H9 (cell line): Measurements from ENCODE around the gene GLRX3. TPM values are rescaled to one million over a fixed set of nuclear protein-coding genes. Genes with fewer than 3 reads are reported as not detected.

Experiments used
- DNase-seq: peaks from one replicate; pipeline ENCODE4 v3.0.0-alpha.2; 2017
- H2AFZ ChIP-seq: one replicate; pipeline ENCODE4 v1.6.1; 2013; ENCODE audit warnings: mild to moderate bottlenecking, low read length, control low read depth, moderate library complexity
- H2AK5ac ChIP-seq: 2 replicates; pipeline ENCODE4 v1.6.1; 2013; ENCODE audit warnings: low read length, control low read depth, mixed read lengths; ENCODE audit not compliant: insufficient read length
- H2BK120ac ChIP-seq: one replicate; pipeline ENCODE4 v1.6.1; 2013; ENCODE audit warnings: low read depth, mild to moderate bottlenecking, low read length, control low read depth, inconsistent platforms; ENCODE audit not compliant: poor library complexity, severe bottlenecking
- H2BK12ac ChIP-seq: 2 replicates; pipeline ENCODE4 v1.6.1; 2013; ENCODE audit warnings: low read length, control low read depth, mixed read lengths, low read depth; ENCODE audit not compliant: insufficient read length
- H2BK15ac ChIP-seq: 2 replicates; pipeline ENCODE4 v1.6.1; 2013; ENCODE audit warnings: low read depth, low read length, control low read depth
- H2BK20ac ChIP-seq: one replicate; pipeline ENCODE4 v1.6.1; 2013; ENCODE audit warnings: low read depth, mild to moderate bottlenecking, low read length, control low read depth, inconsistent platforms; ENCODE audit not compliant: poor library complexity, severe bottlenecking
- H2BK5ac ChIP-seq: 2 replicates; pipeline ENCODE4 v1.6.1; 2013; ENCODE audit warnings: low read length, control low read depth, mixed read lengths; ENCODE audit not compliant: insufficient read length
- H3K14ac ChIP-seq: 2 replicates; pipeline ENCODE4 v1.6.1; 2013; ENCODE audit warnings: low read length, control low read depth; ENCODE audit not compliant: insufficient read depth
- H3K18ac ChIP-seq: 2 replicates; pipeline ENCODE4 v1.6.1; 2013; ENCODE audit warnings: low read depth, mild to moderate bottlenecking, mixed read lengths, low read length, control low read depth; ENCODE audit not compliant: insufficient read length
- H3K23ac ChIP-seq: 2 replicates; pipeline ENCODE4 v1.6.1; 2013; ENCODE audit warnings: low read length, control low read depth, mixed read lengths, low read depth; ENCODE audit not compliant: insufficient read length
- H3K23me2 ChIP-seq: 2 replicates; pipeline ENCODE4 v1.6.1; 2013; ENCODE audit warnings: low read depth, mild to moderate bottlenecking, mixed read lengths, low read length, control low read depth; ENCODE audit not compliant: insufficient read length, poor library complexity, severe bottlenecking
- H3K27ac ChIP-seq: 2 replicates; pipeline ENCODE4 v1.5.1; 2013; ENCODE audit warnings: low read length, control low read depth, mixed read lengths, low read depth; ENCODE audit not compliant: insufficient read length
- H3K27me3 ChIP-seq: 2 replicates; pipeline ENCODE4 v1.6.1; 2013; ENCODE audit warnings: low read length, control low read depth, inconsistent platforms; ENCODE audit not compliant: insufficient read depth
- H3K4ac ChIP-seq: 2 replicates; pipeline ENCODE4 v1.6.1; 2013; ENCODE audit warnings: low read depth, mild to moderate bottlenecking, control low read depth, inconsistent platforms, low read length, moderate library complexity
- H3K4me1 ChIP-seq: 2 replicates; pipeline ENCODE4 v1.6.1; 2013; ENCODE audit warnings: low read length, control low read depth, inconsistent platforms; ENCODE audit not compliant: insufficient read depth
- H3K4me2 ChIP-seq: 2 replicates; pipeline ENCODE4 v1.6.1; 2013; ENCODE audit warnings: low read length, control low read depth, mixed read lengths; ENCODE audit not compliant: insufficient read length, insufficient read depth
- H3K56ac ChIP-seq: 2 replicates; pipeline ENCODE4 v1.6.1; 2013; ENCODE audit warnings: low read depth, mild to moderate bottlenecking, mixed read lengths, low read length, control low read depth; ENCODE audit not compliant: insufficient read length
- H3K79me1 ChIP-seq: 2 replicates; pipeline ENCODE4 v1.6.1; 2013; ENCODE audit warnings: low read depth, mild to moderate bottlenecking, moderate library complexity, low read length, control low read depth, inconsistent platforms; ENCODE audit not compliant: insufficient read depth, poor library complexity, severe bottlenecking
- H3K79me2 ChIP-seq: 2 replicates; pipeline ENCODE4 v1.6.1; 2013; ENCODE audit warnings: low read length, control low read depth, inconsistent platforms; ENCODE audit not compliant: insufficient read depth
- H3K9ac ChIP-seq: 2 replicates; pipeline ENCODE4 v1.6.1; 2013; ENCODE audit warnings: low read length, control low read depth, mixed read lengths; ENCODE audit not compliant: insufficient read length; ENCODE audit errors: extremely low read depth
- H3K9me3 ChIP-seq: one replicate; pipeline ENCODE4 v1.6.1; 2013; ENCODE audit warnings: low read depth, low read length, inconsistent platforms; ENCODE audit not compliant: control insufficient read depth
- H3T11ph ChIP-seq: one replicate; pipeline ENCODE4 v1.6.1; 2013; ENCODE audit warnings: mild to moderate bottlenecking, low read length, control low read depth, inconsistent platforms
- H4K20me1 ChIP-seq: one replicate; pipeline ENCODE4 v1.6.1; 2013; ENCODE audit not compliant: control insufficient read depth, insufficient read length, insufficient read depth
- H4K5ac ChIP-seq: 2 replicates; pipeline ENCODE4 v1.6.1; 2013; ENCODE audit warnings: low read depth, mild to moderate bottlenecking, mixed read lengths, low read length, control low read depth; ENCODE audit not compliant: insufficient read length
- H4K8ac ChIP-seq: replicated peaks from 2 replicates; pipeline ENCODE4 v1.6.1; 2013; ENCODE audit warnings: low read length, control low read depth, mixed read lengths, low read depth; ENCODE audit not compliant: insufficient read length
- H4K91ac ChIP-seq: 2 replicates; pipeline ENCODE4 v1.6.1; 2013; ENCODE audit warnings: low read depth, mild to moderate bottlenecking, moderate library complexity, mixed read lengths, low read length, control low read depth; ENCODE audit not compliant: insufficient read length
- H3K27ac Mint-ChIP-seq, 3 experiments: 2 replicates in 2 of 3; 3 replicates in 1 of 3; pipeline ENCODE4 v1.8.0; 2020 to 2021; ENCODE audit warnings: mixed read lengths in 3 of 3, mild to moderate bottlenecking in 1 of 3, moderate library complexity in 1 of 3
- H3K27me3 Mint-ChIP-seq: 2 replicates; pipeline ENCODE4 v1.8.0; 2021; ENCODE audit warnings: low read depth, mild to moderate bottlenecking, moderate library complexity, mixed read lengths
- H3K36me3 Mint-ChIP-seq, 3 experiments: 2 replicates in 2 of 3; 3 replicates in 1 of 3; pipeline ENCODE4 v1.8.0; 2020 to 2021; ENCODE audit warnings: low read depth in 3 of 3, mixed read lengths in 3 of 3; ENCODE audit not compliant: insufficient read depth in 1 of 3
- H3K4me1 Mint-ChIP-seq, 2 experiments: 2 replicates each; pipeline ENCODE4 v1.8.0; 2020; ENCODE audit warnings: mixed read lengths in 2 of 2
- H3K4me3 Mint-ChIP-seq, 2 experiments: 2 replicates in 1 of 2; 3 replicates in 1 of 2; pipeline ENCODE4 v1.8.0; 2020 to 2021; ENCODE audit warnings: mild to moderate bottlenecking in 2 of 2, mixed read lengths in 2 of 2, moderate library complexity in 1 of 2
- H3K9me3 Mint-ChIP-seq, 2 experiments: 2 replicates in 1 of 2; 3 replicates in 1 of 2; pipeline ENCODE4 v1.8.0; 2020; ENCODE audit warnings: mild to moderate bottlenecking in 2 of 2, mixed read lengths in 2 of 2, moderate library complexity in 1 of 2
- CTCF ChIP-seq: fragments of 200-600 bp; sonication (generic); conservative IDR thresholded peaks from 3 replicates; pipeline ENCODE4 v1.8.0; 2021; ENCODE audit warnings: antibody characterized with exemption, mild to moderate bottlenecking
- WGBS: extraction: QIAGEN DNeasy Blood & Tissue Kit; methylation state at CpG from one replicate; pipeline ENCODE4 v1.1.7; 2013; ENCODE audit warnings: missing lambda C conversion rate, low lambda C conversion rate, mixed read lengths; ENCODE audit not compliant: insufficient read length; ENCODE audit errors: extremely low coverage; 5-methylcytosine and 5-hydroxymethylcytosine counted together
- total RNA-seq: library from RNA; stranded (reverse); gene quantifications from 2 replicates; pipeline ENCODE4 v1.2.1, GENCODE V29; 2021

Gene GLRX3
- total RNA-seq, 1 experiment from 2014 or later = 139 TPM

- peaks cover 4% of the 10 kb centered on the region for H3K9me3 ChIP-seq
- peak; percentile 8 for DNase-seq
- H3K27ac Mint-ChIP-seq = peak overlapping the region in 1 of 3 experiments; percentile 32; a peak in 2 of 7 replicates
- H4K8ac ChIP-seq = no peak overlapping the region
- H4K5ac ChIP-seq = no peak overlapping the region
- no peak overlapping the region for H3K4ac ChIP-seq
- H4K20me1 ChIP-seq = no peaks in the 10 kb centered on the region
- H3K4me3 Mint-ChIP-seq = no peak overlapping the region
- peak overlapping the region; percentile 10; the same call in 1 of the 2 replicates for H3K14ac ChIP-seq
- H2BK20ac ChIP-seq = no peak overlapping the region
- no peak overlapping the region for H3K56ac ChIP-seq
- H3K9me3 Mint-ChIP-seq = peaks cover 4 to 12% of the 10 kb centered on the region in 2 experiments; a peak in 4 of 5 replicates
- H2BK5ac ChIP-seq = no peak overlapping the region
- H3K27me3 Mint-ChIP-seq = peaks cover 3% of the 10 kb centered on the region; the same call in 1 of the 2 replicates
- H2AK5ac ChIP-seq = no peak overlapping the region
- H3K79me1 ChIP-seq = no peaks in the 10 kb centered on the region
- no peak overlapping the region for H3K9ac ChIP-seq
- H2BK12ac ChIP-seq = no peak overlapping the region
- no peaks in the 10 kb centered on the region for H3K4me1 Mint-ChIP-seq
- no peak overlapping the region for H2BK120ac ChIP-seq
- no peaks in the 10 kb centered on the region for H3K27me3 ChIP-seq
- H3K4me1 ChIP-seq = no peaks in the 10 kb centered on the region
- no peak overlapping the region for H3T11ph ChIP-seq
- no peaks in the 10 kb centered on the region for H3K23me2 ChIP-seq
- no peak overlapping the region for H2AFZ ChIP-seq
- H2BK15ac ChIP-seq = no peak overlapping the region
- no peak overlapping the region for H3K4me2 ChIP-seq
- H3K79me2 ChIP-seq = no peaks in the 10 kb centered on the region
- WGBS = no CpG with 5 or more reads among the region's 15 CpGs
- H3K36me3 Mint-ChIP-seq = peaks cover 0 to 2% (median 0%) of the 10 kb centered on the region in 3 experiments; a peak in 2 of 7 replicates
- no peak overlapping the region for H3K23ac ChIP-seq
- no peak overlapping the region for H3K27ac ChIP-seq
- peak overlapping the region; percentile 6 for H3K18ac ChIP-seq
- TF ChIP-seq CTCF = no peak
- H4K91ac ChIP-seq = no peak overlapping the region
Measured at GRCh38 chr10:130221456-130222375, 85.5 kb downstream of the GLRX3 start.
